HG02870 (cell line): ENCODE results near the gene HSPA1A.
A peak's percentile ranks its signal among the peaks of the same experiment; 100 is the strongest.

Experiments
- ATAC-seq: cut with Tn5 transposase; IDR thresholded peaks from one replicate; pipeline ENCODE4 v1.9.1; 2021; ENCODE audit warnings: mild to moderate bottlenecking, moderate library complexity; ENCODE audit not compliant: unreplicated experiment

The HSPA1A gene

DNA sequence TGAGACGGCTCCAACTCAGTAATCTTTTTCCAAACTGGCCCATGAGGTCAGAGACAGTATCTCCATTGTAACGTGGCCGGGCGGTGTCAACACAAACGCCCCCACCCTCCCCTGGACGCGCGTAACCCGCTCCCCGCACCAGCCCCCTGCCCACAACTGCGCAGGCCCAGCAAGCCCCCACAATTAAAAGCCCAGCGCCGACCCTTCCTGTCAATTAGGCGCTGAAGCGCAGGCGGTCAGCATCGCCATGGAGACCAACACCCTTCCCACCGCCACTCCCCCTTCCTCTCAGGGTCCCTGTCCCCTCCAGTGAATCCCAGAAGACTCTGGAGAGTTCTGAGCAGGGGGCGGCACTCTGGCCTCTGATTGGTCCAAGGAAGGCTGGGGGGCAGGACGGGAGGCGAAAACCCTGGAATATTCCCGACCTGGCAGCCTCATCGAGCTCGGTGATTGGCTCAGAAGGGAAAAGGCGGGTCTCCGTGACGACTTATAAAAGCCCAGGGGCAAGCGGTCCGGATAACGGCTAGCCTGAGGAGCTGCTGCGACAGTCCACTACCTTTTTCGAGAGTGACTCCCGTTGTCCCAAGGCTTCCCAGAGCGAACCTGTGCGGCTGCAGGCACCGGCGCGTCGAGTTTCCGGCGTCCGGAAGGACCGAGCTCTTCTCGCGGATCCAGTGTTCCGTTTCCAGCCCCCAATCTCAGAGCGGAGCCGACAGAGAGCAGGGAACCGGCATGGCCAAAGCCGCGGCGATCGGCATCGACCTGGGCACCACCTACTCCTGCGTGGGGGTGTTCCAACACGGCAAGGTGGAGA is at the start of gene HSPA1A, which contains the start of gene HSPA1L:
TSS of gene HSPA1A (plus strand) at position 519 of the 814 bp plus-strand sequence. CDS start at position 733, 214 bp downstream.
TSS of gene HSPA1L (minus strand) at position 259 of the 814 bp plus-strand sequence. CDS start 3,311 bp downstream, outside the sequence.
- ATAC-seq: peak; percentile 29

DNA sequence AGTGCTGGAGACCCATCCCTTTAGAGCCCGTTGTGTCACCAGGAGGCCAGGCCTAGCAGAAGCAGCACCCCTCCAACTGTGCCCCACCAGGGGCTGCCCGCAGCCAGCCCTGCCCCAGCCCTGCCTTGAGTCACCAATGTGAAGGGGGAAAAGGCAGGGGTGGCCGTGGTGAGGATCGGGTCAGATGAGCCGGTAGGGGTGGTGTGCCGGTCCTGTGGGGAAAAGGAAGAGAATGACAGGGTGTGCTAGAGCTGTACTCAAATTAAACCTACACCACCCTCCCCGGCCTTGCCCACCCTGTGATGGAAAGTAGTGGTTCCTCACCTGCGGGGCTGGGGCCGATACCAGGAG is 49.8 kb upstream of the HSPA1A start:
- no peak for ATAC-seq

- no peak for ATAC-seq
These were observed 49.2 kb upstream of the HSPA1A start for GRCh38 chr6:31765910-31766794.

GRCh38 chr6:31767096-31767645 is 48.2 kb upstream of the HSPA1A start:
- ATAC-seq: no peak

DNA sequence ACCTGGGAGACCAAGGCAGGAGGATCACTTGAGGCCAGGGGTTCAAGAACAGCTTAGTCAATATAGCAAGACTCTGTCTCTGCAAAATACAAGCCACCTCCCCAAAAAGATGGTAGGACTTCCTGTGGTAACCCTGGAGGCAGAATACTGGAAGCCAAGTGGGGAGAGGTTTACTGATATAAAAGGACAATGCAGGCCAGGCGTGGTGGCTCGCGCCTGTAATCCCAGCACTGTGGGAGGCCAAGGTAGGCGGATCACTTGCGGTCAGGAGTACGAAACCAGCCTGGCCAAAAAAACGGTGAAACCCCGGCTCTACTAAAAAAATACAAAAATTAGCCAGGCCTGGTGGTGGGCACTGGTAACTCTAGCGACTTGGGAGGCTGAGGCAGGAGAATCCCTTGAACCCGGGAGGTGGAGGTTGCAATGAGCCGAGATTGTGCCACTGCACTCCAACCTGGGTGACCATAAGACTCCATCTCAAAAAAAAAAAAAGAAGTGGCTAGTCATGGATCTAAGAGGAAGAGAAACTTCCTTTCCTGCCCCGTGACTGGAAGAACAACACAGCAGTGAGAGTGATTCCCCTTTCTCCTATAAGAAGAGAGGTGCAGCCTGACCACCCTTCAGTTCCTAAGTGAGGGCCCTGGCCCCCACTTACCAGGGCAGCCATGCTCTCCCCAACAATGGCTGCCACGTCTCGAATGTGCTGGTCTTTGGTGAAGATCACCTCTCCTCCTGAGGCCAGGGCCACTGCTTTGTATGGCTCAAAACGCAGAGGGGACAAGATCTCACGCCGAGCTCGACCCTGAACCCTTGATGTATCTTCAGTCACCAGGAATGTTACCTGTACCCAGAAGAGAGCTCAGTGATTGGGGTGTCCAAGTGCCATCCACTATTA is 46.7 kb upstream of the HSPA1A start:
- ATAC-seq: no peak

GRCh38 chr6:31769684-31770371 is 45.5 kb upstream of the HSPA1A start:
- ATAC-seq: no peak

GRCh38 chr6:31770860-31771259 is 44.5 kb upstream of the HSPA1A start:
- no peak for ATAC-seq

GRCh38 chr6:31771992-31772358 is 43.4 kb upstream of the HSPA1A start:
- no peak for ATAC-seq

GRCh38 chr6:31775184-31775583 is 40.2 kb upstream of the HSPA1A start:
- no peak for ATAC-seq

GRCh38 chr6:31775633-31776484 is 39.5 kb upstream of the HSPA1A start:
- ATAC-seq: no peak

DNA sequence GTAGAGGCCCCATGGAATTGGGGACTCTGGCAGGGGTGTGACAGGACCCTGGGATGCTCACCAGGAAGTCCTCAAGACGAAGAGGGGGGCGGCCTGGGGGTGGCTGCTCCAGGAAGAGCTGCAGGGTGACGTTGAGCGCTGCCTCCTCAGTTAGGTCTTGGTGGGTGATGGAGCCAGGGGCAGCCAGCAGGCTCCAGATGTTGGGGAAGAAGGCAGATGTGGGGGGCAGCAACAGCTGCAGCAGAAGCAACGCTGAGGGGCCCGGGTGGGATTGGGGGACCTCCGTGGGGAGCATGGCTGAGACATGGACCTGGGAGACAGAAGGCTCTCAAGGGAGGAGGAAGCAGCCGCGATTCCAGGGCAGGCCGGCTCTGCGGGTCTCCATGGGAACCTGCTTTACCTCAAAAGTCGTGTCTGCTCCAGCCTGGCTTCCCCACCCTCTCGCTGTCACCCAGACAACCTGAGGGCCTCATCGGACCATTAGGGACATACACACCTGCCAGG is 38.8 kb upstream of the HSPA1A start:
- no peak for ATAC-seq

DNA sequence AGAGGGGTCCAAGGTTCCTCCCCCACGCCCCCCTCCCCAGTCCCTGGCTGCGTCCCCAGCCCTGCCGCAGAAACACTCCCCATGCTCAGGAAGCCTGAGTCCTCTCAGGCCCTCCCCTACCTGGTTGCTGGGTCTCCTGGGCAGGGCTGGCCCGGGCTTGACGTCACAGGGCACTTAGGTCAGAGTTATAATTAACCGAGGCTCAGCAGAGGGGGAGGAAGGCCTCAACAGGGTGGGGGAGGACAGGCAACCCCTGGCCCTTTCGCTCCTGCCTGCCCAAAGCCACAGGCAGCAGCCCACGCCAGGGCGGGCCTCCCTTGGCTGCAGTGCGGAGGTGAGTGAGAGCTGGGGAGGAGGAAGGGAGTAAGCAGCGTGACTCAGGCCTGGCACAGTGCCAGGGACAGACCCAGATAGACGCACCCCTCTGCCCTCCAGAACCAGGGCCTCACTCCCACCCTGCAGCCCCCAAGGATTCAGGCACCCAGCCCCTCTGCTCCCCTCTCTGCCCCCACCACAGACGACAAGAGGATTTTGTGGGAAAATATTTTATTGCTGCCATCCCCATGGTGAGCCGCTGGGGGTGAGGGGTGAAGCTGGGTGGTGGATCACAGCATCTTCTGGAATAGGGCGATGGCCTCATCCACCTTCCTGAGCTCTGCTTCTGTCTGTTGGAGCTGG is 38.2 kb upstream of the HSPA1A start, which contains the start of gene VWA7:
TSS of gene VWA7 (minus strand) at position 340 of the 678 bp plus-strand sequence. CDS start 549 bp downstream, outside the sequence.
- ATAC-seq: peak; percentile 63

- no peak for ATAC-seq
These were observed 37.7 kb upstream of the HSPA1A start for GRCh38 chr6:31777667-31778050.

DNA sequence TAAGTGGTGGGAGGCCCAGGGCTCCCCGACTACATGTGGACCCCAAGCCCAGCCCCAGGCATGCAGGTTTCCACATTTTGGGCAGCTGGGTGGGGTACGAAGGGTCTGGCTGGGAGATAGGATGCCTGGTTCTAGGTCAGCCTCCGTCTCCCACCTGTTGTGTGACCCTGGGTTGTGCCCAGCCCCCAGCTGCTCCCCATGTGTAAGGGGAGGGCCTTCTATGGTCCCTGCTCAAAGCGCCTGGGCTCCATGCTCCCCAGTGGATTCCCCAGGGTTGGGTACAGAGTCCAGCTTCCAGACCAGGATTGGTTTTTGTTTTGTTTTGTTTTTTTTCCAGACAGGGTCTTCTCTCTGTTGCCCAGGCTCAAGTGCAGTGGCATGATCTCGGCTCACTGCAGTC is 37.1 kb upstream of the HSPA1A start:
- ATAC-seq: no peak

- ATAC-seq: no peak
These were observed 36.1 kb upstream of the HSPA1A start for GRCh38 chr6:31778999-31779885.

GRCh38 chr6:31779908-31780307 is 35.4 kb upstream of the HSPA1A start:
- ATAC-seq: no peak
